Measurements from ENCODE around the gene GAL3ST1.
"Not testable (repeated sequence)": the region's sequence is repeated elsewhere in the genome, so short reads cannot be mapped to it uniquely, and the experiment has no call there.

GAL3ST1 gene

GRCh38 chr22:30564761-30565119 is 9.7 kb downstream of the GAL3ST1 start:
- H3K4me1 ChIP-seq (ENCODE audit: control insufficient read depth, insufficient read depth, low read length, unreplicated experiment): no peaks in the 10 kb centered on the region
- no peak overlapping the region for H2AFZ ChIP-seq (ENCODE audit: low read length, unreplicated experiment)
- H3K79me2 ChIP-seq (ENCODE audit: control insufficient read depth, insufficient read depth, low read length, unreplicated experiment): no peaks in the 10 kb centered on the region
- H3K4me3 ChIP-seq (ENCODE audit: low read depth, low read length): no peak overlapping the region
- H3K36me3 ChIP-seq (ENCODE audit: insufficient read depth, low read length): no peaks in the 10 kb centered on the region
- no peaks in the 10 kb centered on the region for H3K27me3 ChIP-seq (ENCODE audit: insufficient read depth, low read length)
- H3K27ac ChIP-seq (ENCODE audit: low read depth, low read length): no peak overlapping the region

- Histone ChIP-seq H3K27me3 (ENCODE audit: insufficient read depth, low read length) (no peaks in the 10 kb centered on the region), H3K4me1 (ENCODE audit: control insufficient read depth, insufficient read depth, low read length, unreplicated experiment) (no peaks in the 10 kb centered on the region), H3K79me2 (ENCODE audit: control insufficient read depth, insufficient read depth, low read length, unreplicated experiment) (no peaks in the 10 kb centered on the region), H3K4me3 (ENCODE audit: low read depth, low read length) (no peak overlapping the region), H3K36me3 (ENCODE audit: insufficient read depth, low read length) (no peaks in the 10 kb centered on the region), H2AFZ (ENCODE audit: low read length, unreplicated experiment) (no peak overlapping the region), H3K27ac (ENCODE audit: low read depth, low read length) (no peak overlapping the region)
Observed at GRCh38 chr22:30564045-30564760, 10.3 kb downstream of the GAL3ST1 start.

DNA sequence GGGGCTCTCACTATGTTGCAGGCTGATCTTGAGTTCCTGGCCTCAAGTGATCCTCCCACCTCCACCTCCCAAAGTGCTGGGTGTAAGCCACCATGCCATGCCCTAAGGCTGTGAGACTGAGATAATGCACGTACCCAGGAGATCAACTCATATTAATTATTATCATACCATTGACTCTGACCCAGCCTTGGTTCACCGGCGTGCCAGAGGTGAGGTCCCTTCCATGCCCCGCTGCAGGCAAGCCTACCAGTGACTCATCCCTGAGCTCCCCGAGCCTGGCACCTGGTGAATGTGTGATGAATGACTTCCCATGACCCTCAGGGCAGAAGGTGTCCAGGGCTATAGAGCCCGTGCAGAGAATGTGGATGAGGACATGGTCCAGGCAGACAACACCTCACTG is 12.1 kb downstream of the GAL3ST1 start:
- no peak overlapping the region for H2AFZ ChIP-seq (ENCODE audit: low read length, unreplicated experiment)
- H3K4me1 ChIP-seq (ENCODE audit: control insufficient read depth, insufficient read depth, low read length, unreplicated experiment): no peaks in the 10 kb centered on the region
- H3K27ac ChIP-seq (ENCODE audit: low read depth, low read length): no peak overlapping the region
- no peak overlapping the region for H3K4me3 ChIP-seq (ENCODE audit: low read depth, low read length)
- H3K36me3 ChIP-seq (ENCODE audit: insufficient read depth, low read length): no peaks in the 10 kb centered on the region
- no peaks in the 10 kb centered on the region for H3K27me3 ChIP-seq (ENCODE audit: insufficient read depth, low read length)
- no peaks in the 10 kb centered on the region for H3K79me2 ChIP-seq (ENCODE audit: control insufficient read depth, insufficient read depth, low read length, unreplicated experiment)

DNA sequence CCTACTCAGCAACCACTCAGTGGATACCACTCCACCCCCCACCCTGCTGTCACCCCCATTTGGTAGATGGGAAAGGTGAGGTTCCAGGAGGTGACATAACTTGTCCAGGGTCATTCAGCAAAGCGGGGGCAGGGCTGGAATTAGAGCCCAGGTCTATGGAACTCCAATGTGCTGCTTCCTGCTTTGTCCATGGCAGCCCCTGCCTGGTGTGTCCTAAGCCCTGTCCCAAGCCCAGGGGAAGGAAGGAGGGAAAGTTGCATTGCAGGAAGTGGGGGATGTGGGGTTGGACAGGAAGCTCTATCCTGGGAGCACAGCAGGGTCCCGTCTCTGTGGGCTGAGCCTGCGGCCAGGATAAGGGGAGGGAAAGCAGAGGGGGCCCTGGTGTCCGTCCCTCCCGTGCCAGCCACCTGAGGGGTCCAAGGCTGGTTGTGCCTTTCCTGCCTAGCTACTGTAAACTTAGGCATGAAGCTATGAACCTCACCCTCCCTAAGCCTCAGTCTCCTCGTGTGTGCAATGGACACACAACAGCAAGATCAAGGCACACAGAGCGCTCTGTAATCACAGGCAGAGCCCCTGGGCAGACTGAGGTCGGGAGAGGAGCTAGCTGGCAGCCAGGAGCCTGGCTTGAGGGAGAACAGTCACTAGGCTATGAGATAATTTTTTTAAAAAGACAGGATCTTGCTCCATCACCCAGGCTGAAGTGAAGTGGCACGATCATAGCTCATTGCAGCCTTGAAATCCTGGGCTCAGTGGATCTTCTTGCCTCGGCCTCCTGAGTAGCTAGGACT is 12.9 kb downstream of the GAL3ST1 start:
- Histone ChIP-seq H3K79me2 (ENCODE audit: control insufficient read depth, insufficient read depth, low read length, unreplicated experiment) (no peaks in the 10 kb centered on the region), H2AFZ (ENCODE audit: low read length, unreplicated experiment) (no peak overlapping the region), H3K4me3 (ENCODE audit: low read depth, low read length) (no peak overlapping the region), H3K4me1 (ENCODE audit: control insufficient read depth, insufficient read depth, low read length, unreplicated experiment) (no peaks in the 10 kb centered on the region), H3K27me3 (ENCODE audit: insufficient read depth, low read length) (no peaks in the 10 kb centered on the region), H3K27ac (ENCODE audit: low read depth, low read length) (no peak overlapping the region), H3K36me3 (ENCODE audit: insufficient read depth, low read length) (no peaks in the 10 kb centered on the region)

DNA sequence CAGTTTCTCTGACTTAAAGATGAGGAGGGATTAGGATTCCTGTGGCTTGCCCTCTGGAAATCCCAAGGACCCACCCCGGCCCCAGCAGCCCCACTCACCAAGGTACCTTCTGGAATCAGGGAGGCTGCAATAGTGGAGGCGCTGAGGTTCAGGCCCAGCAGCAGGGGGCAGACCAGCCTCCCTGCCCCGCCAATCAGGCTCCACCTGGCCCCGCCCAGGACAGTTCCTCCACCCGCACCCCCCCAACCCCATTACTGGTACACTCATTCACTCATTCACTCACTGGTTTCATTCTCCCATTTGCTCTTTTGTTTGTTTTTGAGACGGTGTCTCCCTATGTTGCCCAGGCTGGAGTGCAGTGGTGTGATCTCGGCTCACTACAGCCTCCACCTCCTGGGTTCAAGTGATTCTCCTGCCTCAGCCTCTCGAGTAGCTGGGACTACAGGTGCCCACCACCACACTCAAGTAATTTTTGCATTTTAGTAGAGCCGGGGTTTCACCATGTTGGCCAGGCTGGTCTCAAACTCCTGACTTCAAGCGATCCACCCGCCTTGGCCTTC is 13.7 kb downstream of the GAL3ST1 start:
- not testable (repeated sequence) for H3K4me3 ChIP-seq (ENCODE audit: low read depth, low read length); H3K36me3 ChIP-seq (ENCODE audit: insufficient read depth, low read length); H3K4me1 ChIP-seq (ENCODE audit: control insufficient read depth, insufficient read depth, low read length, unreplicated experiment); H3K27me3 ChIP-seq (ENCODE audit: insufficient read depth, low read length); H3K79me2 ChIP-seq (ENCODE audit: control insufficient read depth, insufficient read depth, low read length, unreplicated experiment); H2AFZ ChIP-seq (ENCODE audit: low read length, unreplicated experiment); H3K27ac ChIP-seq (ENCODE audit: low read depth, low read length)

- H3K27me3 ChIP-seq (ENCODE audit: insufficient read depth, low read length): no peaks in the 10 kb centered on the region
- H3K79me2 ChIP-seq (ENCODE audit: control insufficient read depth, insufficient read depth, low read length, unreplicated experiment): no peaks in the 10 kb centered on the region
- H3K4me1 ChIP-seq (ENCODE audit: control insufficient read depth, insufficient read depth, low read length, unreplicated experiment): no peaks in the 10 kb centered on the region
- H3K27ac ChIP-seq (ENCODE audit: low read depth, low read length): no peak overlapping the region
- H3K4me3 ChIP-seq (ENCODE audit: low read depth, low read length): no peak overlapping the region
- no peaks in the 10 kb centered on the region for H3K36me3 ChIP-seq (ENCODE audit: insufficient read depth, low read length)
- H2AFZ ChIP-seq (ENCODE audit: low read length, unreplicated experiment): no peak overlapping the region
Observed at GRCh38 chr22:30559889-30560288, 14.6 kb downstream of the GAL3ST1 start.

GRCh38 chr22:30557243-30557642 is 17.2 kb downstream of the GAL3ST1 start:
- H3K36me3 ChIP-seq (ENCODE audit: insufficient read depth, low read length): no peaks in the 10 kb centered on the region
- H3K4me1 ChIP-seq (ENCODE audit: control insufficient read depth, insufficient read depth, low read length, unreplicated experiment): no peaks in the 10 kb centered on the region
- H3K27me3 ChIP-seq (ENCODE audit: insufficient read depth, low read length): no peaks in the 10 kb centered on the region
- no peaks in the 10 kb centered on the region for H3K79me2 ChIP-seq (ENCODE audit: control insufficient read depth, insufficient read depth, low read length, unreplicated experiment)
- H2AFZ ChIP-seq (ENCODE audit: low read length, unreplicated experiment): no peak overlapping the region
- H3K27ac ChIP-seq (ENCODE audit: low read depth, low read length): no peak overlapping the region
- no peak overlapping the region for H3K4me3 ChIP-seq (ENCODE audit: low read depth, low read length)

- H3K79me2 ChIP-seq (ENCODE audit: control insufficient read depth, insufficient read depth, low read length, unreplicated experiment): no peaks in the 10 kb centered on the region
- H3K36me3 ChIP-seq (ENCODE audit: insufficient read depth, low read length): no peaks in the 10 kb centered on the region
- H3K4me1 ChIP-seq (ENCODE audit: control insufficient read depth, insufficient read depth, low read length, unreplicated experiment): no peaks in the 10 kb centered on the region
- no peaks in the 10 kb centered on the region for H3K27me3 ChIP-seq (ENCODE audit: insufficient read depth, low read length)
- H3K4me3 ChIP-seq (ENCODE audit: low read depth, low read length): no peak overlapping the region
- no peak overlapping the region for H2AFZ ChIP-seq (ENCODE audit: low read length, unreplicated experiment)
- no peak overlapping the region for H3K27ac ChIP-seq (ENCODE audit: low read depth, low read length)
Observed at GRCh38 chr22:30556388-30556787, 18.1 kb downstream of the GAL3ST1 start.

DNA sequence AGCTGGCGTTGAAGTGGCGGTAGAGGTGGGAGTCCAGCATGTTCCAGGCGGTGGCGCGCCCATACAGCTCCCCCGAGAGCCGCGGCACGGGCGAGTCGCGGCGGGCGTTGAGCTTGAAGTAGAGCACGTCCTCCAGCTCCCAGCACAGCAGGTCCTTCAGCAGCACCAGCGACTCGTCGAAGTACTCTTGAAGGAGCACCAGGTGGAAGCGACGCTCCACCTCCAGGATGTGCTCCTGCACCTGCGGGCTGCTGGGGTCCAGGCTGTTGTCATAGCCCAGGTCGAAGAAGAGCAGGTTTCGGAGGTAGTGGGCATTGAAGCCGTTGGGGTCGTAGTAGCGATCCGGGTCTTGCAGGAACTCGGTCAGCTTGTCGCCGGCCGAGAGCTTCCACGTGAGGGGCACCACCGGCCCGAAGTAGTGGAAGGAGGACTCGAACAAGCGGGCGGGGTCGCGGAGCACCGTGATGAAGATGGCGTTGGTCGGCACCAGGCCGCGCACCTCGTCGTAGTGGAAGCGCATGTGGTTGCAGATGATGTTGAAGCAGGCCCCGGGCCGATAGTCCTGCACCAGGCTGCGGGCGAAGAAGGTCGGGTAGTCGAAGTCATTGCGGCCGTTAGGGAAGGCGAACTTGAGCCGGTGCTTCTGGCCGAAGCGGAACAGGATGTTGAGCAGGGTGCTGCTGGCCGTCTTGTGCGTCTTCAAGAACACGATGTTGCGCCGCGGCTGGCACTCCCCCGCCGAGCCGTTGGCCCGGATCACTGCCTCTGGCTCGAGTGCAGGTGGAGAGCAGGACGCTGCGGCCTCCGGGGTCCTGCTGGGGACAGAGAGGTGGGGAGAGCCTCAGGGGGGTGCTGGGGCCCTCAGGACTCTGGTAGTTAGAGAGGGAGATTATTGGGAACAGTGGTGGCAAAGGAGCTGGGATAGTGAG is 18.9 kb downstream of the GAL3ST1 start:
- Histone ChIP-seq H2AFZ (ENCODE audit: low read length, unreplicated experiment) (no peak overlapping the region), H3K36me3 (ENCODE audit: insufficient read depth, low read length) (no peaks in the 10 kb centered on the region), H3K4me3 (ENCODE audit: low read depth, low read length) (no peak overlapping the region), H3K4me1 (ENCODE audit: control insufficient read depth, insufficient read depth, low read length, unreplicated experiment) (no peaks in the 10 kb centered on the region), H3K27me3 (ENCODE audit: insufficient read depth, low read length) (no peaks in the 10 kb centered on the region), H3K27ac (ENCODE audit: low read depth, low read length) (no peak overlapping the region), H3K79me2 (ENCODE audit: control insufficient read depth, insufficient read depth, low read length, unreplicated experiment) (no peaks in the 10 kb centered on the region)

DNA sequence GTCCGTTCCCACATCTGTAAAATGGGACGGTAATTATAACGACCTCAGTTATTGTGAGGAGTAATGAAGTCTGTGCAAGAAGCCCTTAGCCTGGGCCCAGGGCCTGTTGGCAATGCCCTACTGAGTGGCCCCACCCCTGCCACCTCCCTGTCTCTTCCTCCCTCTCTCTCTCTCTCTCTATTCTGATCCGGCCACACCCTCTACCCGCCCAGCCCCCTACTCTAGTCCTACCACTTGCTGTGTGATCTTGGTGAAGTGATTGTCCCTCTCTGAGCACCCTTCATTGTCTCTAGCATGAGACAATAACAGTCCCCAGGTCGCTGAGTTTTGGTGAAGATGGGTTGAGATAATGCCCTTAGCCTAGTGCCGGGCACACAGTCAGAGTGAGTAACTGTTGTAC is 20.5 kb downstream of the GAL3ST1 start:
- Histone ChIP-seq H3K4me1 (ENCODE audit: control insufficient read depth, insufficient read depth, low read length, unreplicated experiment) (no peaks in the 10 kb centered on the region), H3K79me2 (ENCODE audit: control insufficient read depth, insufficient read depth, low read length, unreplicated experiment) (no peaks in the 10 kb centered on the region)

More for the DNA sequence above, 20.5 kb downstream of the GAL3ST1 start:
- Histone ChIP-seq H3K27me3 (ENCODE audit: insufficient read depth, low read length) (no peaks in the 10 kb centered on the region), H3K27ac (ENCODE audit: low read depth, low read length) (no peak overlapping the region), H3K36me3 (ENCODE audit: insufficient read depth, low read length) (no peaks in the 10 kb centered on the region), H2AFZ (ENCODE audit: low read length, unreplicated experiment) (no peak overlapping the region), H3K4me3 (ENCODE audit: low read depth, low read length) (no peak overlapping the region)
